Endodermal cell (in vitro differentiated cells): ENCODE results near the gene SLC7A9. TPM values are rescaled to one million over a fixed set of nuclear protein-coding genes. Genes with fewer than 3 reads are reported as not detected.

Experiments used
- DNase-seq: peaks from one replicate; pipeline ENCODE4 v3.0.0-alpha.2; 2017
- H3K27ac ChIP-seq: 2 replicates; pipeline ENCODE4 v1.5.1; 2013; ENCODE audit warnings: mild to moderate bottlenecking, low read depth, low read length, moderate library complexity
- H3K27me3 ChIP-seq: 2 replicates; pipeline ENCODE4 v1.6.1; 2013; ENCODE audit warnings: mild to moderate bottlenecking, low read length, moderate library complexity; ENCODE audit not compliant: insufficient read depth, control insufficient read depth, poor library complexity, severe bottlenecking
- H3K36me3 ChIP-seq: 2 replicates; pipeline ENCODE4 v1.7.0; 2013; ENCODE audit warnings: mild to moderate bottlenecking, low read length, moderate library complexity; ENCODE audit not compliant: control insufficient read depth, insufficient read depth
- H3K4me1 ChIP-seq: one replicate; pipeline ENCODE4 v1.7.0; 2013; ENCODE audit warnings: low read length; ENCODE audit not compliant: control insufficient read depth, insufficient read depth
- H3K4me3 ChIP-seq: 2 replicates; pipeline ENCODE4 v1.5.1; 2013; ENCODE audit warnings: mild to moderate bottlenecking, low read length, moderate library complexity
- H3K9ac ChIP-seq: 2 replicates; pipeline ENCODE4 v1.6.1; 2013; ENCODE audit warnings: mild to moderate bottlenecking, low read length, moderate library complexity; ENCODE audit not compliant: poor library complexity, severe bottlenecking; ENCODE audit errors: extremely low read depth
- H3K9me3 ChIP-seq: 2 replicates; pipeline ENCODE4 v1.6.1; 2013; ENCODE audit warnings: mild to moderate bottlenecking, low read length, moderate library complexity; ENCODE audit not compliant: control insufficient read depth
- H3K27ac Mint-ChIP-seq: 2 replicates; pipeline ENCODE4 v1.8.0; 2020; ENCODE audit warnings: mixed read lengths
- H3K27me3 Mint-ChIP-seq: 2 replicates; pipeline ENCODE4 v1.8.0; 2021; ENCODE audit warnings: mild to moderate bottlenecking, mixed read lengths; ENCODE audit not compliant: insufficient read depth
- H3K36me3 Mint-ChIP-seq: 2 replicates; pipeline ENCODE4 v1.8.0; 2020; ENCODE audit warnings: low read depth, mixed read lengths
- H3K4me1 Mint-ChIP-seq: 2 replicates; pipeline ENCODE4 v1.8.0; 2020; ENCODE audit warnings: mixed read lengths
- H3K4me3 Mint-ChIP-seq: 2 replicates; pipeline ENCODE4 v1.8.0; 2020; ENCODE audit warnings: mild to moderate bottlenecking, moderate library complexity, mixed read lengths
- H3K9me3 Mint-ChIP-seq: 2 replicates; pipeline ENCODE4 v1.8.0; 2020; ENCODE audit warnings: mild to moderate bottlenecking, mixed read lengths
- CTCF ChIP-seq: fragments of 200-600 bp; sonication (generic); conservative IDR thresholded peaks from 2 replicates; pipeline ENCODE4 v1.5.0; 2021; ENCODE audit warnings: antibody characterized with exemption, mild to moderate bottlenecking
- WGBS, 2 experiments: methylation state at CpG; one replicate each; pipeline versions ENCODE4 v1.1.5 to v1.1.7; 2013; ENCODE audit warnings: missing lambda C conversion rate in 2 of 2, mixed read lengths in 1 of 2; ENCODE audit not compliant: insufficient coverage in 1 of 2, insufficient read length in 1 of 2; 5-methylcytosine and 5-hydroxymethylcytosine counted together
- total RNA-seq, 2 donors: library from RNA; stranded (reverse); fragmentation: NEBNext Ultra II Directional in 1 of 2; extraction: Animal tissue kit (Norgen Biotek cat#: 25700) in 1 of 2; gene quantifications; 2 replicates in 1 of 2; 3 replicates in 1 of 2; pipeline ENCODE4 v1.2.1, GENCODE V29; 2021

The SLC7A9 gene
- total RNA-seq, 2 donors from 2014 or later = 0.18 TPM; not detected in 1

GRCh38 chr19:32781280-32781679, 88.3 kb downstream of the SLC7A9 start:
- no peak for TF ChIP-seq CTCF
- DNase-seq = no peak
- no peaks in the 10 kb centered on the region for H3K36me3 Mint-ChIP-seq
- Histone ChIP-seq H3K4me1 (no peaks in the 10 kb centered on the region), H3K27ac (no peak overlapping the region), H3K36me3 (no peaks in the 10 kb centered on the region), H3K9ac (no peak overlapping the region), H3K9me3 (peaks cover 8% of the 10 kb centered on the region), H3K27me3 (no peaks in the 10 kb centered on the region), H3K4me3 (no peak overlapping the region)
- no peaks in the 10 kb centered on the region for H3K27me3 Mint-ChIP-seq
- no peaks in the 10 kb centered on the region for H3K4me1 Mint-ChIP-seq
- WGBS, 2 experiments = 83 to 85% methylated on average over 1 to 2 of the region's 2 CpGs
- no peak overlapping the region for H3K4me3 Mint-ChIP-seq
- no peak overlapping the region for H3K27ac Mint-ChIP-seq
- peaks cover 23% of the 10 kb centered on the region for H3K9me3 Mint-ChIP-seq

Other genes starting within 250 kb of the SLC7A9 start
- 10 to 100 TPM; 35.1 to 35.9 TPM for gene ANKRD27, start 194.6 kb downstream of the SLC7A9 start, total RNA-seq
- not detected for gene RGS9BP, start 193.9 kb downstream of the SLC7A9 start, total RNA-seq
- gene NUDT19, start 177.9 kb downstream of the SLC7A9 start, total RNA-seq = 1 to 10 TPM; 5.8 to 6.8 TPM
- gene TDRD12, start 150.0 kb downstream of the SLC7A9 start, total RNA-seq = under 1 TPM; 0.20 to 0.84 TPM
- 10 to 100 TPM; 35.6 to 40.4 TPM for gene CEP89, start 102.2 kb upstream of the SLC7A9 start, total RNA-seq
- gene FAAP24, start 102.5 kb upstream of the SLC7A9 start, total RNA-seq = 1 to 10 TPM; 4.6 to 5.4 TPM
- gene RHPN2, start 195.1 kb upstream of the SLC7A9 start, total RNA-seq = 10 to 100 TPM; 52.0 to 53.2 TPM
- 10 to 100 TPM; 10.1 to 11.2 TPM for gene GPATCH1, start 211.4 kb upstream of the SLC7A9 start, total RNA-seq